Lower lobe of right lung (tissue), 2 donors: Measurements from ENCODE around the gene ZNF385B. TPM values are rescaled to one million over a fixed set of nuclear protein-coding genes. Genes with fewer than 3 reads are reported as not detected.
A peak's percentile ranks its signal among the peaks of the same experiment; 100 is the strongest.

ENCODE experiments used
- ATAC-seq, 2 donors: fragments of 200-7000 bp; cut with Tn5 transposase; one replicate each; pipeline ENCODE4 v1.9.1; 2020 to 2022; ENCODE audit warnings: mild to moderate bottlenecking in 2 of 2, moderate library complexity in 2 of 2
- DNase-seq: peaks from one replicate; pipeline ENCODE4 v3.0.0-alpha.2; 2020
- H3K27ac ChIP-seq: fragments of 200-600 bp; one replicate; pipeline ENCODE4 v1.8.0; 2022
- H3K27me3 ChIP-seq: fragments of 200-600 bp; one replicate; pipeline ENCODE4 v1.8.0; 2022; ENCODE audit warnings: low read depth
- H3K36me3 ChIP-seq: fragments of 200-600 bp; one replicate; pipeline ENCODE4 v1.8.0; 2022; ENCODE audit warnings: mild to moderate bottlenecking
- H3K4me1 ChIP-seq: fragments of 200-600 bp; one replicate; pipeline ENCODE4 v1.8.0; 2022
- H3K4me3 ChIP-seq: fragments of 200-600 bp; one replicate; pipeline ENCODE4 v1.8.0; 2022; ENCODE audit warnings: mild to moderate bottlenecking
- H3K9me3 ChIP-seq: fragments of 200-600 bp; one replicate; pipeline ENCODE4 v1.8.0; 2022
- intact Hi-C: fragments of 100-400 bp; cut with DNase I; formaldehyde crosslinking; loops from one replicate; pipeline ENCODE4 v1.11.0; 2022
- total RNA-seq: library from RNA; stranded (reverse); fragmentation: NEBNext Ultra II Directional; extraction: Animal tissue kit (Norgen Biotek cat#: 25700); gene quantifications from one replicate; pipeline ENCODE4 v1.2.1, GENCODE V29; 2021
- TF ChIP-seq, protein P1 (sequence below): fragments of 200-600 bp; IDR thresholded peaks from one replicate; pipeline ENCODE4 v1.8.0; 2022; ENCODE audit warnings: antibody characterized with exemption, mild to moderate bottlenecking
- donor health status: DM: no; HTN: yes; CAD: no; lungs with severe emphysema.

ZNF385B gene
- total RNA-seq, 1 donor from 2014 or later, result 63.2 TPM

DNA sequence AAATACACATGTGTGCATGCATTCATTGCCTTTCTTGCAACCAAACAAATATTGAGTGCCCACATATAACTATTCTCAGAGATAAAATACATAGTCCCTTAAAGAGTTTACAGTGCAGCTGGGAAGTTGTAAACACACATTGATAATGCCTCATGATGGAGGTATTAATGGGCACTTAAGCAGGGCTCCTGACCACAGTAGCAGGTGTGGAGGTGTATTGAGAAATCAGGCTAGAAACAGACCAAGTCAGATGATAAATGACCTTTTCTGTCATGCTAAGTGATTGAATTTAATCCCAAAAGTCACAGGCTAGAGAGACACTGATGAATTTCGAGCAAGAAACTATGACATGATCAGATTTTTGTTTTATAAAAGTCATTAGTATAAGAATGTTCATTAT is 157.7 kb downstream of the ZNF385B start:
- Histone ChIP-seq H3K36me3 (no peaks in the 10 kb centered on the region), H3K27me3 (no peaks in the 10 kb centered on the region), H3K9me3 (no peaks in the 10 kb centered on the region), H3K4me3 (no peak overlapping the region), H3K4me1 (no peaks in the 10 kb centered on the region), H3K27ac (no peak overlapping the region)
- no peak for ATAC-seq
- intact Hi-C loops, result no loop called here
- no peak for DNase-seq
- TF ChIP-seq, protein P1, sequence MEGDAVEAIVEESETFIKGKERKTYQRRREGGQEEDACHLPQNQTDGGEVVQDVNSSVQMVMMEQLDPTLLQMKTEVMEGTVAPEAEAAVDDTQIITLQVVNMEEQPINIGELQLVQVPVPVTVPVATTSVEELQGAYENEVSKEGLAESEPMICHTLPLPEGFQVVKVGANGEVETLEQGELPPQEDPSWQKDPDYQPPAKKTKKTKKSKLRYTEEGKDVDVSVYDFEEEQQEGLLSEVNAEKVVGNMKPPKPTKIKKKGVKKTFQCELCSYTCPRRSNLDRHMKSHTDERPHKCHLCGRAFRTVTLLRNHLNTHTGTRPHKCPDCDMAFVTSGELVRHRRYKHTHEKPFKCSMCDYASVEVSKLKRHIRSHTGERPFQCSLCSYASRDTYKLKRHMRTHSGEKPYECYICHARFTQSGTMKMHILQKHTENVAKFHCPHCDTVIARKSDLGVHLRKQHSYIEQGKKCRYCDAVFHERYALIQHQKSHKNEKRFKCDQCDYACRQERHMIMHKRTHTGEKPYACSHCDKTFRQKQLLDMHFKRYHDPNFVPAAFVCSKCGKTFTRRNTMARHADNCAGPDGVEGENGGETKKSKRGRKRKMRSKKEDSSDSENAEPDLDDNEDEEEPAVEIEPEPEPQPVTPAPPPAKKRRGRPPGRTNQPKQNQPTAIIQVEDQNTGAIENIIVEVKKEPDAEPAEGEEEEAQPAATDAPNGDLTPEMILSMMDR, result no peak

DNA sequence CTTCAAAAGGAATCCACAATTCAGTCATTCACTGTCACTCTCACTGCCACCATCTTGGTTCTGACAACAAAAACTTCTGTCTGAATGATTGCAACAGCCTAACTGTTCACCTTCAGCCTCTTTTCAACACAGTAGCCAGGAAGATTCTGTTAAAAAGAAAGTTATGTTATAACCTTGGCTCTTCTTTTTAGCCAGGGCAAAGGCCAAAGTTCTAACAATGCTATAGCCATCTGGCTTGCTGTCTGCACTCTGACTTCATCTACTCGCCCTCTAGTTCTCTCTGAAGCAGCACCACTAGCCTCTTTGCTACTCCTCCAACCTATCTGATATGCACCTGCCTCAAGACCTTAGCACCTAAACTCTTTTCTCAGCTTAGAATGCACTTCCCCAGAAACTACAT is 158.5 kb downstream of the ZNF385B start:
- TF ChIP-seq, protein P1, result no peak
- H3K4me1 ChIP-seq, result no peaks in the 10 kb centered on the region
- H3K27me3 ChIP-seq, result no peaks in the 10 kb centered on the region
- no peak overlapping the region for H3K27ac ChIP-seq
- ATAC-seq (no peak), DNase-seq (no peak)
- no peak overlapping the region for H3K4me3 ChIP-seq
- intact Hi-C loops, result no loop called here
- no peaks in the 10 kb centered on the region for H3K9me3 ChIP-seq
- H3K36me3 ChIP-seq, result no peaks in the 10 kb centered on the region

DNA sequence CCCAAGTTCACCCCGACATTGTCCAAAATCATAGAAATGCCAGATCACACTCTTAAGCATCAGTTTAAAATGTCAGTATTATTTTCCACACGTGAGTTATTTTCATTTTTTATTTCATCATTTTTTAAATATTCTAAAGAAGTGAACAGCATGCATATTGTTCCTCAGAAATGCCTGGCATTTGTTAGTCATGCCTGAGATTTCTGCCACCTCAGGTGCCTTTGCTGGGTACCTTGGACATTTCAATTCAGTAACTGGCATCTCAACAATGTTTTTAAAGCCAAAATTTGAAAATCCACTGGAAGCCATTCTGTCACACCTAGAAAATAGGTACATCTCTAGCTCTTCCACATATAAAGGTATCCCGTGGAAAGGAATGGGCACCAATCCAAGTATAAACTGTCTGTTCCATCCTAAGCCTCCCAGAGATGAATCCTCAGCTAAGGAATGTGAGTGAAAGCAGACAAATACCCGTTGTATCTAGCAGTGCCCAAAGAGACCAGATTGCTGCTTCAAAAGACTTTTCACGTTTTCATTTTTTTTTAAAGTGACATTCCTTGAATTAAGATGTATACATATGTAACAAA is 159.8 kb downstream of the ZNF385B start:
- H3K4me1 ChIP-seq, result no peaks in the 10 kb centered on the region
- intact Hi-C loops, result no loop called here
- H3K4me3 ChIP-seq, result no peak overlapping the region
- TF ChIP-seq, protein P1, result no peak
- no peaks in the 10 kb centered on the region for H3K27me3 ChIP-seq
- H3K36me3 ChIP-seq, result no peaks in the 10 kb centered on the region
- H3K27ac ChIP-seq, result no peak overlapping the region
- DNase-seq, result no peak
- H3K9me3 ChIP-seq, result no peaks in the 10 kb centered on the region
- ATAC-seq, result no peak

DNA sequence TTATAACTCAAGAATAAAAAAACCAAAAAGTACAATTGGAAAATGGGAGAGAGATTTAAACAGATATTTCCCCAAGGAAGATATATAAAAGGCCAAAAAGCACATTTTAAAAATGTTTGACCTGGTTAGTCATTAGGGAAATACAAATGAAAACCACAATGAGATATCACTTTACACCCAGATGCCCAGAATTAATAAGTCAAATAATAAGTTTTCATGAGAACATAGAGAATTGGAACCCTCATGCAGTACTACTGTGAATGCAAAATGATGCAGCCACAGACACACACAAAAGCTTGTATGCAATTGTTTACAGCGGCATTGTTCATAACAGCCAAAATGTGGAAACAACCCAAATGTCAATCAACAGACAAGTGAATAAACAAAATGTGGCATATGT is 165.9 kb downstream of the ZNF385B start:
- Histone ChIP-seq H3K4me1 (no peaks in the 10 kb centered on the region), H3K27me3 (no peaks in the 10 kb centered on the region), H3K27ac (no peak overlapping the region), H3K9me3 (no peaks in the 10 kb centered on the region), H3K4me3 (no peak overlapping the region), H3K36me3 (no peaks in the 10 kb centered on the region)
- no peak for ATAC-seq
- DNase-seq, result no peak
- intact Hi-C loops, result no loop called here
- TF ChIP-seq, protein P1, result no peak

DNA sequence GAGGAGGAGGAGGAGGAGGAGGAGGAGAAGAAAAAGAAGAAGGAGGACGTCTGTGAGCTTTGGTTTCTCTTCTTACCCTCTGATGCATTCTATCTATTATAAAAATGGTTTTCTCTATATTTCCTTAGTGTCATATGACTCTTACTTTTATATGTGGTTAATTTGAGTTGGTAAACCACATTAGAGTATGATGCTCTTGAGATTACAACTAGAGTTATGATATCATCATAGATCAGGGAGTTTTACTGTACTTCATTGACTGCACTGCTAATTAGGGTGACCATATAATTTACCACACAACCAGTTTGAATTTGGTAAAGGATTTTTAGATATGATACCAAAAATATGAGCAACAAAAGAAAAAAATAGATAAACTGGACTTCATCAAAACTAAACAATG is 166.4 kb downstream of the ZNF385B start:
- Histone ChIP-seq H3K27me3 (no peaks in the 10 kb centered on the region), H3K36me3 (no peaks in the 10 kb centered on the region), H3K4me1 (no peaks in the 10 kb centered on the region), H3K9me3 (no peaks in the 10 kb centered on the region), H3K4me3 (no peak overlapping the region), H3K27ac (no peak overlapping the region)
- ATAC-seq, result no peak
- intact Hi-C loops, result no loop called here
- TF ChIP-seq, protein P1, result no peak
- DNase-seq, result no peak

DNA sequence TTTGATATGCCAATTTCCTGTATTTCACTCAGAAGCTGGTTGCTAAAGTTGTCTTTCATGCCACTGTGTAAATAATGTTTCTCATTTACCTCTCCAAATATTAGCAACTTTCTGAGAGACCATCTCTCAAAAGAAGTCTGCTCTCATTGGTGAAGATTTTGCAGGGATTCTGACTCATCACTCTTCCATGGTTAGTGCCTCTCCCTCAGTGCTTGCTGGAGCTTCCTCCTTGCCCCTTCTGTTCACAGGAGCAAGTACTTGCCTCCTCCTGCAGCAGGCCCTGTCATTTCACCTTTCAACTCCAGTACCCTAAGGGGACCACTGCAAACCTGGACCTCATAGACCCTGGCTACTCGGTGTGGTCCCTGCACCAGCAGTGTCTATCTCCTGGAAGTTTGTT is 168.8 kb downstream of the ZNF385B start:
- TF ChIP-seq, protein P1, result no peak
- no peaks in the 10 kb centered on the region for H3K9me3 ChIP-seq
- H3K27me3 ChIP-seq, result no peaks in the 10 kb centered on the region
- no peak for DNase-seq
- intact Hi-C loops, result no loop called here
- H3K4me3 ChIP-seq, result no peak overlapping the region
- peak in 1 of 2 donors; percentile 63 for ATAC-seq
- H3K4me1 ChIP-seq, result no peaks in the 10 kb centered on the region
- no peak overlapping the region for H3K27ac ChIP-seq
- H3K36me3 ChIP-seq, result no peaks in the 10 kb centered on the region
